HUES64 (cell line): Measurements from ENCODE around the gene KCNH1.

Experiments used
- H3K27ac ChIP-seq: 2 replicates; pipeline ENCODE4 v1.7.0; 2013; ENCODE audit warnings: low read depth, low read length, inconsistent platforms
- H3K27me3 ChIP-seq: 2 replicates; pipeline ENCODE4 v1.6.1; 2013; ENCODE audit warnings: mild to moderate bottlenecking, low read length; ENCODE audit not compliant: insufficient read depth
- H3K36me3 ChIP-seq: 2 replicates; pipeline ENCODE4 v1.6.1; 2013; ENCODE audit warnings: mild to moderate bottlenecking, low read length; ENCODE audit not compliant: insufficient read depth
- H3K4me1 ChIP-seq: 2 replicates; pipeline ENCODE4 v1.6.1; 2013; ENCODE audit warnings: mild to moderate bottlenecking, low read length, moderate library complexity; ENCODE audit not compliant: insufficient read depth
- H3K4me3 ChIP-seq: 2 replicates; pipeline ENCODE4 v1.5.1; 2013; ENCODE audit warnings: mild to moderate bottlenecking, low read length, moderate library complexity
- H3K9ac ChIP-seq: 2 replicates; pipeline ENCODE4 v1.6.1; 2013; ENCODE audit warnings: mild to moderate bottlenecking, low read depth, low read length
- H3K9me3 ChIP-seq: 2 replicates; pipeline ENCODE4 v1.6.1; 2013; ENCODE audit warnings: low read depth, low read length; ENCODE audit not compliant: insufficient read depth
- WGBS: fragments of 150-250, 120-280 bp; methylation state at CpG from one replicate; pipeline ENCODE4 v1.1.7; 2013; ENCODE audit warnings: missing lambda C conversion rate; 5-methylcytosine and 5-hydroxymethylcytosine counted together

KCNH1 gene

DNA sequence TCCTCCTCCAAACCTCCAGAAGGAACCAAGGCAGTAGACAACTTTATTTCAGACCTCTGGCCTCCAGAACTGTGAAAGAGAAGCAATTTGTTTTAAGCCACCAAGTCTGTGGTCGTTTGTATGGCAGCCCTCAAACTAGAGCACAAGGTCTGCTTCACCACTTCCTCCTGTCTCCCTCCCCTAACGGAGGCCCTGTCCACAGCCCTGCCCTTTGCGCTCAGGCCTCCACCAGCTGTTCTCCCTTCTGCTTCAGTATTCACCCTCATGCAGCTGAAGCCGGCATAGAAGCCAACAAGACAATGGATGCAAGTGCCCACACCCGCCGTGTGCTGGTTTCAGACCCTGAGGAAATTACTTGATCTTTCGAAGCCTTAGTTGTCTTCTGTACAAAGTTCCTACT lies 441.2 kb downstream of the KCNH1 start:
- no peak overlapping the region for H3K4me3 ChIP-seq
- H3K9me3 ChIP-seq = no peaks in the 10 kb centered on the region
- no peaks in the 10 kb centered on the region for H3K36me3 ChIP-seq
- H3K27me3 ChIP-seq = no peaks in the 10 kb centered on the region
- H3K9ac ChIP-seq = no peak overlapping the region
- H3K4me1 ChIP-seq = no peaks in the 10 kb centered on the region
- no peak overlapping the region for H3K27ac ChIP-seq
- 92% methylated on average over 7 of the region's 7 CpGs for WGBS

DNA sequence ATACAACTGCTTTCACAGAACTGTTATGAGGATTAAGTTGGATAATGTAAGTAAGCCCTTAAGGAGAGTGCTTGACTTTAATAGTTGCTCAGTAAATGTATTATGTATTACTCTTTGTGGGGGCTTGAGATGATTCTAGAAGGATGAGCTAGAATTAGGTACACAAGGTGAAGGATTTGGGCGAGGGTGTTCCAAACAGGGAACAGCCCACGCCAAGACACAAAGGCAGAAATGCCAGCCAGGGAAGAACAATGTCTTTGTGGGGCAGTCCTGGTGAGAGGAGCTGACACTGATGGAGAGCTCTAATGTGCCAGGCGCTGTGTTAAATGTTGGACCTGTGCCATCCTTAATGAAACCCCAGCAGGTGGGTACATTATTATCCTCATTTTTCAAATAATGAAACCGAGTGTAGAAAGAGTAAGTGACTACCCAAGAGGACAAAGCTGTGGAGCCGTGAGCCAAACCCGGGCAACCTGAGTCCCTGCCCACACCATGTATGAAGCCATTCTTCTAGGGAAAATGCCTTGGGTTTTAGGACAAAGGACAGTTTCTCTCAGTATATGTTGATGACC lies 442.8 kb downstream of the KCNH1 start:
- 90% methylated on average over 6 of the region's 6 CpGs for WGBS
- Histone ChIP-seq H3K27ac (no peak overlapping the region), H3K27me3 (no peaks in the 10 kb centered on the region)

GRCh38 chr1:210690236-210690635 lies 443.7 kb downstream of the KCNH1 start:
- WGBS = 94% methylated on average over 5 of the region's 5 CpGs
- H3K9ac ChIP-seq = no peak overlapping the region
- no peak overlapping the region for H3K4me3 ChIP-seq
- no peaks in the 10 kb centered on the region for H3K36me3 ChIP-seq
- no peaks in the 10 kb centered on the region for H3K27me3 ChIP-seq
- no peak overlapping the region for H3K27ac ChIP-seq
- no peaks in the 10 kb centered on the region for H3K9me3 ChIP-seq
- no peaks in the 10 kb centered on the region for H3K4me1 ChIP-seq

More for the DNA sequence above, 442.8 kb downstream of the KCNH1 start:
- H3K9me3 ChIP-seq = no peaks in the 10 kb centered on the region
- no peaks in the 10 kb centered on the region for H3K36me3 ChIP-seq
- no peak overlapping the region for H3K9ac ChIP-seq
- no peak overlapping the region for H3K4me3 ChIP-seq
- no peaks in the 10 kb centered on the region for H3K4me1 ChIP-seq

- Histone ChIP-seq H3K27ac (no peak overlapping the region), H3K4me3 (no peak overlapping the region), H3K27me3 (no peaks in the 10 kb centered on the region), H3K36me3 (no peaks in the 10 kb centered on the region), H3K9ac (no peak overlapping the region), H3K9me3 (no peaks in the 10 kb centered on the region), H3K4me1 (no peaks in the 10 kb centered on the region)
- 94% methylated on average over 3 of the region's 3 CpGs for WGBS
Observed at GRCh38 chr1:210689826-210690225, 444.1 kb downstream of the KCNH1 start.

- Histone ChIP-seq H3K27ac (no peak overlapping the region), H3K4me1 (no peaks in the 10 kb centered on the region), H3K27me3 (no peaks in the 10 kb centered on the region), H3K9ac (no peak overlapping the region), H3K4me3 (no peak overlapping the region), H3K36me3 (no peaks in the 10 kb centered on the region), H3K9me3 (no peaks in the 10 kb centered on the region)
- 86% methylated on average over 1 of the region's 1 CpG for WGBS
Observed at GRCh38 chr1:210688512-210689234, 445.3 kb downstream of the KCNH1 start.

GRCh38 chr1:210687582-210688279 lies 446.2 kb downstream of the KCNH1 start:
- Histone ChIP-seq H3K27ac (no peak overlapping the region), H3K36me3 (no peaks in the 10 kb centered on the region), H3K27me3 (no peaks in the 10 kb centered on the region), H3K4me1 (no peaks in the 10 kb centered on the region), H3K9me3 (no peaks in the 10 kb centered on the region), H3K4me3 (no peak overlapping the region), H3K9ac (no peak overlapping the region)
- 95% methylated on average over 6 of the region's 7 CpGs for WGBS

DNA sequence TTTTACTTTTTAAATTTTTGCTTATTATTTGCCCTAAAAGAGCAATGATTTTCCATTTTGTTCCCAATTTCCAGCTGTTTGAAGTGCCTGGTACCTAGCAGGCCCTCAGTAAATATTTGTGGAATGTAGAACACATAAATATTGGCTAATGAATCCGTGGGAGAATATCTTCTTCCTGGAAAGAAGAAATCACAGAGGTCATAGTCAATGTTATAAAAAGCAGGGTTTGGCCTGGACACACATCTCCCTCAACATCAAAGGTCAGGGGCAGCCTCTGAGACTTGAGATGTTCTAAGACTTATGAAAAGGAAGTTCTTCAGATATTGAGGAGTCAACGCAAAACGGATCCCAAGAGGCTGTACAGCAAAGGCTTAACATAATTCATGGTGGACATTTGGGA lies 447.1 kb downstream of the KCNH1 start:
- Histone ChIP-seq H3K4me3 (no peak overlapping the region), H3K27ac (no peak overlapping the region), H3K27me3 (no peaks in the 10 kb centered on the region), H3K4me1 (no peaks in the 10 kb centered on the region), H3K9ac (no peak overlapping the region), H3K9me3 (no peaks in the 10 kb centered on the region), H3K36me3 (no peaks in the 10 kb centered on the region)
- 86% methylated on average over 3 of the region's 3 CpGs for WGBS

DNA sequence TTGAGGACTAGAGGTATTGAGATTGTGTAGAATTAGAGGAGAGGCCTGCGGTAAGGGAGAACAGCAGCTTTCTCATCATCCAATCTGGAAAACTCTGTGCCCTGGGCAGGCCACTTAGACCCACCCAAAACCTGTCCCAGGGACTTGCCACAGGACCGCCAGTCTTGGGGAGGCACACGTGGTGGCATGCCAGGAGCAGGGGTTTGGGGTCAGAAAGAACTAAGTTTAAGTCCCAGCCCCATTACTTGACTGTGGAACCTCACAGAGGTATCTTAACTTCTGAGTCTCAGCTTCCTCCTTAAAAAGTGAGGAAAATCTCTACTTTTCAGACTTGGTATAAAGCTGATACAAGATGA lies 448.7 kb downstream of the KCNH1 start:
- Histone ChIP-seq H3K9me3 (no peaks in the 10 kb centered on the region), H3K27me3 (no peaks in the 10 kb centered on the region), H3K27ac (no peak overlapping the region), H3K4me1 (no peaks in the 10 kb centered on the region), H3K4me3 (no peak overlapping the region), H3K36me3 (no peaks in the 10 kb centered on the region), H3K9ac (no peak overlapping the region)
- WGBS = 91% methylated on average over 3 of the region's 3 CpGs

GRCh38 chr1:210684466-210685294 lies 449.3 kb downstream of the KCNH1 start:
- H3K4me1 ChIP-seq = no peaks in the 10 kb centered on the region
- no peak overlapping the region for H3K4me3 ChIP-seq
- no peak overlapping the region for H3K9ac ChIP-seq
- no peaks in the 10 kb centered on the region for H3K27me3 ChIP-seq
- no peaks in the 10 kb centered on the region for H3K36me3 ChIP-seq
- WGBS = 70% methylated on average over 5 of the region's 5 CpGs
- H3K27ac ChIP-seq = no peak overlapping the region
- no peaks in the 10 kb centered on the region for H3K9me3 ChIP-seq

- Histone ChIP-seq H3K9ac (no peak overlapping the region), H3K4me3 (no peak overlapping the region), H3K9me3 (no peaks in the 10 kb centered on the region), H3K27me3 (no peaks in the 10 kb centered on the region), H3K4me1 (no peaks in the 10 kb centered on the region), H3K27ac (no peak overlapping the region), H3K36me3 (no peaks in the 10 kb centered on the region)
- 95% methylated on average over 33 of the region's 33 CpGs for WGBS
Observed at GRCh38 chr1:210683403-210684047, 450.4 kb downstream of the KCNH1 start.
